Breast epithelium (tissue), 3 donors: ENCODE data around the gene ZMPSTE24.

ENCODE experiments used
- POLR2A ChIP-seq: fragments of 450-650 bp; IDR thresholded peaks from one replicate; pipeline ENCODE4 v1.6.1; 2016; ENCODE audit warnings: antibody characterized with exemption, mild to moderate bottlenecking, moderate library complexity
- TF ChIP-seq, protein P1 (sequence below), 3 donors: fragments of 450-650 bp; IDR thresholded peaks; one replicate each; pipeline ENCODE4 v1.5.1; 2016 to 2017; ENCODE audit warnings: antibody characterized with exemption in 3 of 3, mild to moderate bottlenecking in 3 of 3, moderate library complexity in 3 of 3

DNA sequence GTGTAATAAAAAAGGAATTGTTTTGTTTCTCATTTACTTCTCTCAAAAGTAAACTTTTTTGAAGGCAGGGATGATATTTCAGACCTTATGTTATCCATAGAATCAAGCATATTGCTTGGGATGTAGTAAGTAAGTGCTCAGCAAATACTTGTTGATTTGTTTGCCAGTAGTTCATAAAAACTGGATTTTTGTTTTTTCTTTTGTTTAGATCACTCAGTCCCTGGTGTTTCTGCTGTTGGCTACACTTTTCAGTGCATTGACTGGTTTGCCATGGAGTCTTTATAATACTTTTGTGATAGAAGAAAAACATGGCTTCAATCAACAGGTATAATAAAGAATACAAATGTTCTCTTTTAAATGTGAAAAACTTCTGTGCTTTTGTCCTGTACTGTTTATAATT lies 10.2 kb downstream of the ZMPSTE24 start:
- TF ChIP-seq, protein P1, sequence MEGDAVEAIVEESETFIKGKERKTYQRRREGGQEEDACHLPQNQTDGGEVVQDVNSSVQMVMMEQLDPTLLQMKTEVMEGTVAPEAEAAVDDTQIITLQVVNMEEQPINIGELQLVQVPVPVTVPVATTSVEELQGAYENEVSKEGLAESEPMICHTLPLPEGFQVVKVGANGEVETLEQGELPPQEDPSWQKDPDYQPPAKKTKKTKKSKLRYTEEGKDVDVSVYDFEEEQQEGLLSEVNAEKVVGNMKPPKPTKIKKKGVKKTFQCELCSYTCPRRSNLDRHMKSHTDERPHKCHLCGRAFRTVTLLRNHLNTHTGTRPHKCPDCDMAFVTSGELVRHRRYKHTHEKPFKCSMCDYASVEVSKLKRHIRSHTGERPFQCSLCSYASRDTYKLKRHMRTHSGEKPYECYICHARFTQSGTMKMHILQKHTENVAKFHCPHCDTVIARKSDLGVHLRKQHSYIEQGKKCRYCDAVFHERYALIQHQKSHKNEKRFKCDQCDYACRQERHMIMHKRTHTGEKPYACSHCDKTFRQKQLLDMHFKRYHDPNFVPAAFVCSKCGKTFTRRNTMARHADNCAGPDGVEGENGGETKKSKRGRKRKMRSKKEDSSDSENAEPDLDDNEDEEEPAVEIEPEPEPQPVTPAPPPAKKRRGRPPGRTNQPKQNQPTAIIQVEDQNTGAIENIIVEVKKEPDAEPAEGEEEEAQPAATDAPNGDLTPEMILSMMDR (IDR thresholded peaks at IDR 0.05) = no peak
- TF ChIP-seq POLR2A = no peak
